HUES6 (cell line): ENCODE data around the gene INPPL1.
"Not testable (repeated sequence)": the region's sequence is repeated elsewhere in the genome, so short reads cannot be mapped to it uniquely, and the experiment has no call there.

ENCODE experiments used
- H3K27ac ChIP-seq: 2 replicates; pipeline ENCODE4 v1.7.0; 2013; ENCODE audit warnings: low read depth, mild to moderate bottlenecking, low read length, inconsistent platforms
- H3K27me3 ChIP-seq: 2 replicates; pipeline ENCODE4 v1.6.1; 2013; ENCODE audit warnings: low read length; ENCODE audit not compliant: control insufficient read depth, insufficient read depth
- H3K36me3 ChIP-seq: 2 replicates; pipeline ENCODE4 v1.6.1; 2013; ENCODE audit warnings: low read length; ENCODE audit not compliant: control insufficient read depth, insufficient read depth
- H3K4me1 ChIP-seq: 2 replicates; pipeline ENCODE4 v1.6.1; 2013; ENCODE audit warnings: low read length; ENCODE audit not compliant: control insufficient read depth, insufficient read depth
- H3K4me3 ChIP-seq: 2 replicates; pipeline ENCODE4 v1.5.1; 2013; ENCODE audit warnings: low read depth, low read length
- H3K9ac ChIP-seq: one replicate; pipeline ENCODE4 v1.6.1; 2013; ENCODE audit warnings: mild to moderate bottlenecking, low read length
- H3K9me3 ChIP-seq: 2 replicates; pipeline ENCODE4 v1.6.1; 2013; ENCODE audit warnings: low read depth, low read length; ENCODE audit not compliant: control insufficient read depth, insufficient read depth

INPPL1 gene

GRCh38 chr11:72224564-72225410, at the start of gene INPPL1:
Gene INPPL1 (plus strand): TSS chr11:72224767. CDS start chr11:72224985, 218 bp downstream.
- H3K27me3 ChIP-seq, result no peaks in the 10 kb centered on the region
- peak within 1 kb of the TSS; percentile 80 for H3K4me3 ChIP-seq
- H3K9ac ChIP-seq, result peak within 1 kb of the TSS; percentile 95
- H3K27ac ChIP-seq, result peak within 1 kb of the TSS; percentile 95
- peaks cover 24% of the 10 kb centered on the region for H3K4me1 ChIP-seq
- H3K9me3 ChIP-seq, result no peaks in the 10 kb centered on the region
- H3K36me3 ChIP-seq, result peaks cover 31% of the 10 kb centered on the region

- no peaks in the 10 kb centered on the region for H3K4me1 ChIP-seq
- no peaks in the 10 kb centered on the region for H3K9me3 ChIP-seq
- H3K27ac ChIP-seq, result no peak overlapping the region
- H3K36me3 ChIP-seq, result no peaks in the 10 kb centered on the region
- H3K9ac ChIP-seq, result no peak overlapping the region
- no peaks in the 10 kb centered on the region for H3K27me3 ChIP-seq
- no peak overlapping the region for H3K4me3 ChIP-seq
Observed at GRCh38 chr11:72177656-72178055, 46.9 kb upstream of the INPPL1 start.

GRCh38 chr11:72179049-72179803, 45.3 kb upstream of the INPPL1 start:
- no peaks in the 10 kb centered on the region for H3K27me3 ChIP-seq
- no peaks in the 10 kb centered on the region for H3K36me3 ChIP-seq
- H3K9me3 ChIP-seq, result no peaks in the 10 kb centered on the region
- no peak overlapping the region for H3K9ac ChIP-seq
- no peaks in the 10 kb centered on the region for H3K4me1 ChIP-seq
- no peak overlapping the region for H3K27ac ChIP-seq
- H3K4me3 ChIP-seq, result no peak overlapping the region

GRCh38 chr11:72179804-72180396, 44.7 kb upstream of the INPPL1 start:
- Histone ChIP-seq H3K9me3 (no peaks in the 10 kb centered on the region), H3K9ac (no peak overlapping the region), H3K36me3 (no peaks in the 10 kb centered on the region), H3K4me3 (no peak overlapping the region), H3K4me1 (no peaks in the 10 kb centered on the region), H3K27ac (no peak overlapping the region), H3K27me3 (no peaks in the 10 kb centered on the region)

GRCh38 chr11:72180892-72181552, 43.5 kb upstream of the INPPL1 start:
- not testable (repeated sequence) for H3K27ac ChIP-seq

GRCh38 chr11:72181553-72181958, 43.0 kb upstream of the INPPL1 start:
- not testable (repeated sequence) for H3K27me3 ChIP-seq, H3K4me3 ChIP-seq, H3K9me3 ChIP-seq, H3K9ac ChIP-seq, H3K4me1 ChIP-seq, H3K27ac ChIP-seq, H3K36me3 ChIP-seq

More at GRCh38 chr11:72180892-72181552, 43.5 kb upstream of the INPPL1 start:
- not testable (repeated sequence) for H3K4me1 ChIP-seq, H3K9me3 ChIP-seq, H3K4me3 ChIP-seq, H3K9ac ChIP-seq, H3K27me3 ChIP-seq, H3K36me3 ChIP-seq

GRCh38 chr11:72188267-72188666, 36.3 kb upstream of the INPPL1 start:
- no peaks in the 10 kb centered on the region for H3K27me3 ChIP-seq
- H3K27ac ChIP-seq, result no peak overlapping the region
- peaks cover 23% of the 10 kb centered on the region; the same call in 1 of the 2 replicates for H3K4me1 ChIP-seq
- H3K36me3 ChIP-seq, result no peaks in the 10 kb centered on the region
- H3K4me3 ChIP-seq, result no peak overlapping the region
- H3K9me3 ChIP-seq, result no peaks in the 10 kb centered on the region
- no peak overlapping the region for H3K9ac ChIP-seq

GRCh38 chr11:72189455-72190250, 34.9 kb upstream of the INPPL1 start:
- Histone ChIP-seq H3K27me3 (no peaks in the 10 kb centered on the region), H3K9ac (no peak overlapping the region), H3K9me3 (no peaks in the 10 kb centered on the region), H3K27ac (no peak overlapping the region), H3K4me3 (no peak overlapping the region), H3K4me1 (peaks cover 23% of the 10 kb centered on the region; the same call in 1 of the 2 replicates), H3K36me3 (no peaks in the 10 kb centered on the region)

- Histone ChIP-seq H3K27me3 (no peaks in the 10 kb centered on the region), H3K27ac (no peak overlapping the region), H3K9ac (no peak overlapping the region), H3K4me3 (no peak overlapping the region), H3K4me1 (peaks cover 23% of the 10 kb centered on the region; the same call in 1 of the 2 replicates), H3K9me3 (no peaks in the 10 kb centered on the region), H3K36me3 (no peaks in the 10 kb centered on the region)
Observed at GRCh38 chr11:72190631-72191071, 33.9 kb upstream of the INPPL1 start.

- Histone ChIP-seq H3K27me3 (no peaks in the 10 kb centered on the region), H3K4me1 (peaks cover 23% of the 10 kb centered on the region; the same call in 1 of the 2 replicates), H3K9ac (no peak within 1 kb of the TSS), H3K9me3 (no peaks in the 10 kb centered on the region), H3K27ac (no peak within 1 kb of the TSS), H3K4me3 (no peak within 1 kb of the TSS), H3K36me3 (no peaks in the 10 kb centered on the region)
Observed at GRCh38 chr11:72191961-72192381, 32.6 kb upstream of the INPPL1 start, which contains the start of gene FOLR1. Gene FOLR1 (plus strand): TSS chr11:72192140. CDS start chr11:72192174, 34 bp downstream.
